HG03558 (cell line): ENCODE data around the gene STOX1.
"Not testable (repeated sequence)": the region's sequence is repeated elsewhere in the genome, so short reads cannot be mapped to it uniquely, and the experiment has no call there.

Experiments
- ATAC-seq: cut with Tn5 transposase; IDR thresholded peaks from one replicate; pipeline ENCODE4 v1.9.1; 2021; ENCODE audit warnings: moderate number of reproducible peaks; ENCODE audit not compliant: unreplicated experiment; ENCODE audit errors: extremely low read depth

STOX1 gene

DNA sequence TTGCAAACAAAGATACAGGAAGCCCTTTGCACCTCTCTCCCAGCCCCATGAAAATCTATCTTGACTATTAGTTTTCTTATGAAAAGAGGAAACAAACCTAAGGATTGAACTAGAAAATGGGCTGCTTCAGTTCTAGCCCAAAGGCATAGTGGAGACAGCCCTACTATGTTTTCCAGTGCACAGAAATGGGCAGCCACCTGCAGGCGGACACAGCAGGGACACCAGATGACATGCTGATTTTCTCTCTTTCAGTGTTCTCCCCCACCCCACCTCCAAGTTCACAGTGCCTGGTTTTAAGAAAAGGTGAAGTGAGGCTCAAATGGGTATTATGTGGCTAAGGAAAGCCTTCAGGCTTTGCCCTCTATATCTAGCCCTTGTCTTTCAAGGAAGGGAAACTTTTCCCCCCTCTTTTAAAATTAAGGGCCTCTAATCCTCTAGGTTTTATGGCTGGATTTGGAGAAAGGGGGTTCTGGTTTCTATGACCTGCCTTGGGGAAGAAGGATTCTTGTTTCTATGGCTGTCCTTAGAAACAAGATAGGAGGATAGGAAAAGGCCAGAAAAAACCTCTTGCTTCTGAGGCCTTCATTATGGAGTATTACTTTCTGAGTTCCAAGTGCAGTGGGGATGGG lies 50.3 kb downstream of the STOX1 start:
- no peak for ATAC-seq

DNA sequence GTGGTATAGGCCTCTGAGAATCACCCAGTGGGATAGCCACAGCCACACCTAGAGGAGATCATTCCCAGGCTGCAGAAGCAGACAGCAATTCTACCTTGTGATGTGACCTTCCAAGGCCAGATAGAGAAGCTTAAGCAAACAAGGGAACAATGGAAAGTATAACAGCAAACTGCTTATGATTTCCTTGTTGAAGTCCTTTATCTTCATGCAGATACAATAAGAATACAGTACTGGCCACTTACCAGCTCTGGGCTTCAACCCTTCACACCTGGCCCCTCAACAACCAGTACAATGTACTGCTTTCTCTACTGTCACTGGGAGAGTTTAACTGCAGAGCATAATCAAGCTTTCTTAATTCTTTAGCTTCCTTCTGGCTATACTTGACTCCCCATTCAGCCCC lies 51.2 kb downstream of the STOX1 start:
- ATAC-seq: no peak

DNA sequence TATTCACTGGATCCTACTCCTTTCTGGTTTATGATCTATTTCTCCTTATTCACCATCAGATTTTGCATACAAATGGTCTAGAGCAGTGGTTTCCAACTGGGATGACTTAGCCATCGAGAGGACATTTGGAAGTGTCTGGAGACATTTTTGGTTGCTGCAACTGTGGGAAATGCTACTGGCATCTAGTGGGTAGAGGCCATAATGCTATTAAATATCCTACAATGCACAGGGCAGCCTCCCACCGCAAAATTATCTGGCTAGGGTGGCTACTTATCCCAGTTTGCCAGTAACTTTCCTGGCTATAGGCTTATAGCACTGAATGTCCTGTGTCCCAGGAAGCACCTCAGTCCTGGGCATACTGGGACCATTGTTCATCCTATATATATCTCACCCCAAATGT lies 52.3 kb downstream of the STOX1 start:
- ATAC-seq: no peak

GRCh38 chr10:68880181-68880580 lies 52.9 kb downstream of the STOX1 start:
- no peak for ATAC-seq

DNA sequence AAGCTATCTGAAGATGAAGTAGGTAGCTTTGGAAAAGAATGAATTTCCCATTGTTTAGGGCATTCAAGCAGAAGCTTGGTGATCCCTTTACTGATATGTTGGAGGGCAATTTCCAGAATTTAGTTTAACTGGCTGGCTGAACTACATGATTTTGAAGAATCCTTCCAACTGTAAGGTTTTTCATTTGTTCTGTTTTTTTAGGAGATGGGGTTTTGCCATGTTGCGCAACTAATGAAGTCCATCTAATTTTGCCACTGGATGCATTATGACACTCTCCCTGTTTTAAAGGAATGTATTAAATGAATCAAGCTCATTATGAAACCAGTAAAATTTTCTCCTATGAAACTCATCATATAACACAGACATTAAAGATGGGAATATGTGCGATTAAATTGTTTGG lies 67.7 kb downstream of the STOX1 start:
- no peak for ATAC-seq

- ATAC-seq: no peak
Measured at GRCh38 chr10:68897336-68897741, 70.0 kb downstream of the STOX1 start.

DNA sequence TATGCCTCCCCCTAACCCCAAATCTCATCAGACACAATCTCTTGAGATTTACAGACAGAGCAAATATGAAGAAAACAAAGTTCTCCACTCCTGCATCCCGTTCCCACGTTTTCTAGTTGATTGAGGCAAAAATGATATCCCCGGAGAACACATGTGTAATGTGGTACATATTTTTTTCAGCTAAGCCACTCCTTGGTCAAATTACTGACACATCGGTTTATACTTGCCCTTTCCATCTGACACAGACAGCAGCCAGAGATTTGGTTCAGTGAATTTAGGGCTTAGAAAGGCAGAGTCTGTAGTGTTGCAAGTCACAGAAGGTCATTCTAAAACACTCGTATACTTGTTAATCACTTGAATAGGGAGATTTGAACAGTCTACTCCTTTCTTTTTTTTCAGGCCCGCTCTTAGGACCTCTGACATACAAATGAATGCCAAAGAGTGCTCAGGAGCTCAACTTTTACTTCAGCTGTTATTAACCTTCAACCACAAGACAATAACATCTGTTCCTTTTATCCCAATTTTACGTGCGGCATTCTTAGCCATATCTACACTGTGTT lies 71.9 kb downstream of the STOX1 start:
- no peak for ATAC-seq

- ATAC-seq: peak; percentile 23
Measured at GRCh38 chr10:68900427-68901104, 73.2 kb downstream of the STOX1 start.

- peak; percentile 92 for ATAC-seq
Measured at GRCh38 chr10:68901105-68901927, 74.0 kb downstream of the STOX1 start, which contains the start of gene DDX50. Gene DDX50, plus strand, starts transcription at chr10:68901315. Its CDS starts 70 bp downstream, at chr10:68901385.

- ATAC-seq: no peak
Measured at GRCh38 chr10:68902382-68902781, 75.1 kb downstream of the STOX1 start.

DNA sequence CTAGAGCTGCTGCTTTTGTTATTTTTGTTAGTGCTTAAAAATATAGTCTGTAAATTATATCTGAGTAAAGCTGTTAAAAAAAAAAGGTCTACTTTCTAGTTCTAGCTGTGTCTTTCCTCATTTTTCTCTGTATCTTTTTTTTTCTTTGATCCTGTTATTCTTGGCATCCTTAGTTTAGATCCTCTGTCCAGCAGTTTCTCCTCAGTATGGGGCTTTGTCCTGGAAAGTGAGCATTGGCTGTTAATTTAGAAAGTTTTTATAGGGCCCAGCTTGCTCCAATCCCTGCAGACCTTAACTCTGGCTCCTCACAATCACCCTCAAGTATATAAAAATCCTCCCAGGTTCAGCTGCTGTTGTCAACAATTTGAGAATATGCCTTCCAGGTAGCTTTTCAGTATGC lies 97.3 kb downstream of the STOX1 start:
- ATAC-seq: no peak

GRCh38 chr10:68925489-68925888 lies 98.2 kb downstream of the STOX1 start:
- ATAC-seq: no peak

DNA sequence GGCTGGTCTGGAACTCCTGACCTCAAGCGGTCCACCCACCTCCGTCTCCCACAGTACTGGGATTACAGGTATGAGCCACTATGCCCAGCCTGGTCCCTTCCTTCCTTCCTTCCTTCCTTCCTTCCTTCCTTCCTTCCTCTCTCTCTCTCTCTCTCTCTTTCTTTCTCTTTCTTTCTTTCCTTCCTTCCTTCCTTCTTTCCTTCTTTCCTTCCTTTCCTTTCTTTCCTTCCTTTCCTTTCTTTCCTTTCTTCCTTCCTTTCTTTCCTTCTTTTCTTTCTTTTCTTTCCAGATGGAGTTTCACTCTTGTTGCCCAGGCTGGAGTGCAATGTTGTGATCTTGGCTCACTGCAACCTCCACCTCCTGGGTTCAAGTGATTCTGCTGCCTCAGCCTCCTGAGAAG lies 101.8 kb downstream of the STOX1 start:
- ATAC-seq: not testable (repeated sequence)

- ATAC-seq: not testable (repeated sequence)
Measured at GRCh38 chr10:68929888-68930287, 102.6 kb downstream of the STOX1 start.

DNA sequence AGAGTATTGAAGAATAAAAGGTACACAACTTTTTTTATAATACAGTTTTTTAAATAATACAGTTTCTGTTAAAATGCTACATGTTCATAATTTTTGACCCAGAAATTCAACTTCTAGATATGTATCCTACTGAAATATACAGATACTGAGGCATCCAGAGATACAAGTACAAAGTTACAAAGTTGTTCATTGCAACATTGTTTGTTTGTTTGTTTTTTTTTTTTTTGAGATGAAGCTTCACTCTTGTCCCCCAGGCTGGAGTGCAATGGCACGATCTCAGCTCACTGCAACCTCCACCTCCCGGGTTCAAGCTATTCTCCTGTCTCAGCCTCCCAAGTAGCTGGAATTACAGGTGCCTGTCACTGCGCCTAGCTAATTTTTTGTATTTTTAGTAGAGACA lies 105.5 kb downstream of the STOX1 start:
- not testable (repeated sequence) for ATAC-seq

DNA sequence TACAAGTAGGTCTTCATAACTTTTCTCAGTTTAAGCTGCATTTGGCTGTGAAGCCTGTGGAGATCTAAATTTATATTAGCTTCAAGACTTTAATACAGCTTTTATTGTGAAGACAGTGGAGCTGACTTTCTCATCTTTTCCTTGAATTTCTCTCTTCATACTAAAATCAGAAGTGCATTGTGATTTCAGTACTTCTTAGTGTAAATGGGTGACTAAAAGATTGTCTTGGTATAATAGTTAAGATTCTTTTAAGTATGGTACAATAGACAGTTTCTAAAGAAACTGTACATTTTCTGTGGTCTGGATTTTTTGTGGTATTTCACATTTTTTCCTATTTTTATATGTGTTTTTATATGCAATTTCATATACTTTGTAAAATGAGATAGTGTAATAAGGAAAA lies 107.7 kb downstream of the STOX1 start:
- no peak for ATAC-seq

- ATAC-seq: no peak
Measured at GRCh38 chr10:68938117-68938516, 110.8 kb downstream of the STOX1 start.

GRCh38 chr10:68938884-68939283 lies 111.6 kb downstream of the STOX1 start:
- ATAC-seq: no peak

GRCh38 chr10:68940917-68941316 lies 113.6 kb downstream of the STOX1 start:
- not testable (repeated sequence) for ATAC-seq
